HEK293 (cell line): ENCODE measurements around the gene ITIH5.

Source experiments
- CTCF ChIA-PET: fragments of 350-600 bp; formaldehyde crosslinking; extraction: SDS; loops from one replicate; lab custom pipeline; 2021; ENCODE audit warnings: antibody characterized with exemption; lab: Yijun Ruan, JAX
- POLR2A ChIA-PET: fragments of 300-600 bp; formaldehyde crosslinking; extraction: SDS; loops from one replicate; lab custom pipeline; 2020; ENCODE audit warnings: antibody characterized with exemption, inconsistent platforms; lab: Yijun Ruan, JAX
- H3K27ac ChIP-seq: fragments of 200-500 bp; sonication (Bioruptor generic); 2 replicates; pipeline ENCODE4 v1.5.1; 2014; ENCODE audit warnings: low read depth, low read length, control low read depth, inconsistent platforms; ENCODE audit errors: extremely low read depth
- H3K36me3 ChIP-seq, 2 experiments: fragments of 200-500 bp in 1 of 2; sonication (Bioruptor generic) in 1 of 2; 1 replicate in 1 of 2; 2 replicates in 1 of 2; pipeline ENCODE4 v1.5.1; 2014 to 2017; ENCODE audit warnings: inconsistent platforms in 2 of 2, low read length in 2 of 2; ENCODE audit not compliant: control insufficient read depth in 2 of 2, insufficient read depth in 1 of 2
- H3K4me1 ChIP-seq: fragments of 200-500 bp; sonication (Bioruptor generic); 2 replicates; pipeline ENCODE4 v1.5.1; 2014; ENCODE audit warnings: mild to moderate bottlenecking, low read length, inconsistent platforms; ENCODE audit not compliant: control insufficient read depth, insufficient read depth
- H3K4me3 ChIP-seq: 2 replicates; pipeline ENCODE4 v1.5.1; 2011; ENCODE audit warnings: low read depth, mild to moderate bottlenecking, control low read depth, low read length, moderate library complexity
- H3K9me3 ChIP-seq: fragments of 200-500 bp; sonication (Bioruptor generic); 2 replicates; pipeline ENCODE4 v1.5.1; 2014; ENCODE audit warnings: low read depth, low read length, inconsistent platforms; ENCODE audit not compliant: control insufficient read depth, insufficient read depth
- GLI2 ChIP-seq: fragments of 450-650 bp; formaldehyde crosslinking; IDR thresholded peaks from 2 replicates; pipeline ENCODE4; 2017; ENCODE audit warnings: missing biosample characterization, missing genetic modification characterization, low read depth, borderline replicate concordance
- HIC1 ChIP-seq: fragments of 450-650 bp; formaldehyde crosslinking; IDR thresholded peaks from 2 replicates; pipeline ENCODE4 v1.5.1; 2016; ENCODE audit warnings: missing biosample characterization, missing genetic modification characterization
- PRDM1 ChIP-seq: fragments of 450-650 bp; formaldehyde crosslinking; IDR thresholded peaks from 2 replicates; pipeline ENCODE4; 2016; ENCODE audit warnings: missing biosample characterization, missing genetic modification characterization
- REST ChIP-seq: fragments of 450-650 bp; formaldehyde crosslinking; IDR thresholded peaks from 2 replicates; pipeline ENCODE4 v1.5.1; 2016; ENCODE audit warnings: missing biosample characterization, missing genetic modification characterization
- TCF7L2 ChIP-seq: IDR thresholded peaks from 2 replicates; pipeline ENCODE4 v1.6.1; 2011; ENCODE audit warnings: low read depth, mild to moderate bottlenecking, inconsistent platforms, low read length, moderate library complexity, borderline replicate concordance
- TSHZ1 ChIP-seq: fragments of 450-650 bp; formaldehyde crosslinking; IDR thresholded peaks from 2 replicates; pipeline ENCODE4 v1.5.1; 2016; ENCODE audit warnings: missing biosample characterization, missing genetic modification characterization, borderline replicate concordance
- ZBTB1 ChIP-seq: fragments of 450-650 bp; formaldehyde crosslinking; IDR thresholded peaks from 2 replicates; pipeline ENCODE4 v1.5.1; 2016; ENCODE audit warnings: missing biosample characterization, missing genetic modification characterization
- ZBTB20 ChIP-seq: fragments of 450-650 bp; formaldehyde crosslinking; IDR thresholded peaks from 2 replicates; pipeline ENCODE4 v1.5.1; 2016; ENCODE audit warnings: missing biosample characterization, missing genetic modification characterization
- ZBTB49 ChIP-seq: fragments of 450-650 bp; formaldehyde crosslinking; IDR thresholded peaks from 2 replicates; pipeline ENCODE4 v1.5.1; 2016; ENCODE audit warnings: missing biosample characterization, missing genetic modification characterization, low read depth
- ZFP69B ChIP-seq: fragments of 450-650 bp; formaldehyde crosslinking; IDR thresholded peaks from 2 replicates; pipeline ENCODE4 v1.5.1; 2016; ENCODE audit warnings: missing biosample characterization, missing genetic modification characterization
- ZNF148 ChIP-seq: fragments of 450-650 bp; formaldehyde crosslinking; IDR thresholded peaks from 2 replicates; pipeline ENCODE4 v1.5.0; 2017; ENCODE audit warnings: missing biosample characterization, missing genetic modification characterization, borderline replicate concordance
- ZNF157 ChIP-seq: fragments of 450-650 bp; formaldehyde crosslinking; IDR thresholded peaks from 2 replicates; pipeline ENCODE4 v1.5.1; 2016; ENCODE audit warnings: missing biosample characterization, missing genetic modification characterization
- ZNF175 ChIP-seq: fragments of 450-650 bp; formaldehyde crosslinking; IDR thresholded peaks from 2 replicates; pipeline ENCODE4 v1.5.1; 2016; ENCODE audit warnings: missing biosample characterization, missing genetic modification characterization
- ZNF214 ChIP-seq: fragments of 450-650 bp; formaldehyde crosslinking; IDR thresholded peaks from 2 replicates; pipeline ENCODE4 v1.5.1; 2017; ENCODE audit warnings: missing biosample characterization, mild to moderate bottlenecking, missing genetic modification characterization, borderline replicate concordance
- ZNF302 ChIP-seq: fragments of 450-650 bp; formaldehyde crosslinking; IDR thresholded peaks from 2 replicates; pipeline ENCODE4 v1.5.1; 2016; ENCODE audit warnings: missing biosample characterization, missing genetic modification characterization, low read depth
- ZNF571 ChIP-seq: fragments of 450-650 bp; formaldehyde crosslinking; IDR thresholded peaks from 2 replicates; pipeline ENCODE4 v1.5.0; 2017; ENCODE audit warnings: missing biosample characterization, missing genetic modification characterization

ITIH5 gene

GRCh38 chr10:7601023-7601656, 65.6 kb downstream of the ITIH5 start (continued):
- TF ChIP-seq TCF7L2: no peak
- TF ChIP-seq HIC1 (tag by site-specific recombination): no peak
- TF ChIP-seq ZFP69B: no peak

- POLR2A ChIA-PET: no interaction called here
Observed at GRCh38 chr10:7598771-7599170, 68.0 kb downstream of the ITIH5 start.

GRCh38 chr10:7596356-7596755, 70.4 kb downstream of the ITIH5 start:
- ChIA-PET CTCF (no interaction called here), POLR2A (no interaction called here)
- TF ChIP-seq ZBTB49 (tag by site-specific recombination) (no peak), ZNF157 (tag by site-specific recombination) (no peak), TSHZ1 (tag by site-specific recombination) (no peak), PRDM1 (no peak), GLI2 (tag by site-specific recombination) (no peak), ZNF302 (tag by site-specific recombination) (no peak), REST (tag by site-specific recombination) (no peak), ZNF214 (tag by site-specific recombination) (no peak)

More at GRCh38 chr10:7598771-7599170, 68.0 kb downstream of the ITIH5 start:
- Histone ChIP-seq H3K4me1 (no peaks in the 10 kb centered on the region), H3K27ac (no peak overlapping the region)
- TF ChIP-seq ZBTB20 (tag by site-specific recombination): no peak
- TF ChIP-seq ZNF148 (tag by site-specific recombination): no peak
- TF ChIP-seq ZNF571 (tag by site-specific recombination): no peak
- TF ChIP-seq ZNF175 (tag by site-specific recombination): no peak
- no peak for TF ChIP-seq ZBTB1 (tag by site-specific recombination)
- TF ChIP-seq, all 188 proteins: peak for 0
- CTCF ChIA-PET: interaction anchor here (0.6 to 0.7 kb wide), 2 partner anchors 22 to 423 kb away, joined by 3 read pairs; no protein-coding TSS in a partner anchor
- Histone ChIP-seq H3K36me3 (no peaks in the 10 kb centered on the region), H3K4me3 (no peak overlapping the region), H3K9me3 (no peaks in the 10 kb centered on the region)

More at GRCh38 chr10:7596356-7596755, 70.4 kb downstream of the ITIH5 start:
- H3K9me3 ChIP-seq: no peaks in the 10 kb centered on the region
- no peak overlapping the region for H3K4me3 ChIP-seq
- no peak overlapping the region for H3K27ac ChIP-seq
- no peaks in the 10 kb centered on the region for H3K36me3 ChIP-seq
- no peaks in the 10 kb centered on the region for H3K4me1 ChIP-seq
